GM21825 (cell line): ENCODE measurements around the gene MAGEB6B.
"Not testable (repeated sequence)": the region's sequence is repeated elsewhere in the genome, so short reads cannot be mapped to it uniquely, and the experiment has no call there.

Experiments
- ATAC-seq: cut with Tn5 transposase; IDR thresholded peaks from one replicate; pipeline ENCODE4 v1.9.1; 2021; ENCODE audit warnings: mild to moderate bottlenecking, moderate library complexity; ENCODE audit not compliant: unreplicated experiment

Gene MAGEB6B, protein sequence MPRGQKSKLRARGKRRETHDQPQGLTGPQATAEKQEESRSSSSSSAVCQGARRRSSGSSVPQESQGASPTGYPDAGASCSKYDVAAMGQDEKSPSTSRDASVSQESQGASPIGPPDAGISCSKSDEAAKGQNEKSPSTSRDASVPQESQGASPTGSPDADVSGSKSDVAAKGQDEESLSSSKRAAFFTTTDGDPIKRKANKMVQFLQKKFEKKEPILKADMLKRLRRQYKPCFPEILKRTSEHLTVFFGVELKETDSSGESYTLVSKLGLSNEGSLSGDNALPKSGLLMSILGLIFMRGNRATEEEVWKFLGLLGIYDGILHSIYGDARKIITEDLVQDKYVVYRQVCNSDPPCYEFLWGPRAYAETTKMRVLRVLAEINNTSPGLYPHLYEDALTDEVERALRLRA

DNA sequence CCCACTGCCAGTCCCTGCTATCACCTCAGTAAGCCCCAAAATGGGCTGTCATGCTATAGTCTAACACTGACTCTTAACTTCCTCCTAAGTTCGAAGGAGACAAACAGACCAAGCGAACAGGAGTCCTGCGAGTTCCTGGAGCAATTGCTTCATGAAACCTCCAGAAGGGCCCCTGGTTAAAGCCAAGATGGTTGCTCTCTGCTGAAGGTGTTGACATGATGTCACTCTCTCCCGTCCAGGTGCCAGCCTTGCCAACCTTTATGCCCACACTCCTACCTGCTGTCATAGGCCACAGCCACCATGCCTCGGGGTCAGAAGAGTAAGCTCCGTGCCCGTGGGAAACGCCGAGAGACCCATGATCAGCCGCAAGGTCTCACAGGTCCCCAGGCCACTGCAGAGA, at the start of gene MAGEB6B:
TSS of gene MAGEB6B (plus strand) at position 301 of the 400 bp plus-strand sequence. CDS start at position 301, 0 bp downstream.
- ATAC-seq: no peak

DNA sequence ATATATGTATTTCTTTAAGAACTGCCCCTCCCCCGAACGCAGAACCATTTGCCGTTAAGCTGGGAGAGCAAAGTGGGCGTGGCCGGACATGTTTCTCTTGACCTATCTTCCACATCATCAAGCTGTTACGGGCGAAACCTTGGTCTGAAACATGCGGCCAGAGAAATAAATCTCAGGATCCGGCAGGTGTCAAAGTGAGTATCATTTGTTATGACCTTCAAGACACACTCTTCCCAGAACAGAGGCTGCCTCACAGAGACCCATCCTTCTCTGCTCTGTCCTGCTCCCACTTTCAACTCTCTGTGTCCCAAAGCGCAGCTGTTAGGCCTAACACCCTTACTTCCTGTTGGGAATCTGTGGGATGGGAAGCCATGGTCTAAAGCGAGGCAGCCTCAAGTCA, 22.1 kb upstream of the MAGEB6B start, which contains the start of gene MAGEB18:
TSS of gene MAGEB18 (plus strand) at position 70 of the 400 bp plus-strand sequence. CDS start 643 bp downstream, outside the sequence.
- ATAC-seq: no peak

DNA sequence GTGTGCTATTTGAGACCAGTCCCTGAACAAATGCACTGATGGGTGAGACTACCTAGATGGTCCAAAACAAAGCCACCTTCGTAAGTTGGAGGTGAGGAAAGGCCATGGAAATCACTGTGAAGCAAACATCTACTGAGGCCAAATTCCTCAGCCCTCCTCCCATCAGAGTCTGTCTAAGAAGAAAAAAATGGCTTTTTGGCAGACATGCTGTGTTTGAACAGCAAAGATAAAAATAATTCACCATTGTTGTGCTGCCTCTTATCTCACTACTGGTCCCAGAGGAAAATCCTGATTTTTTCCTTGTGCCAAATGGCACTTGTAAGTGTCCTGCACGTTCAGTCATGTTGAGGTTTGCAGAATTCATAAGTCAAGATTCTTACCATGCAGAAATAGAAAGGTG, 14.4 kb upstream of the MAGEB6B start:
- ATAC-seq: no peak

DNA sequence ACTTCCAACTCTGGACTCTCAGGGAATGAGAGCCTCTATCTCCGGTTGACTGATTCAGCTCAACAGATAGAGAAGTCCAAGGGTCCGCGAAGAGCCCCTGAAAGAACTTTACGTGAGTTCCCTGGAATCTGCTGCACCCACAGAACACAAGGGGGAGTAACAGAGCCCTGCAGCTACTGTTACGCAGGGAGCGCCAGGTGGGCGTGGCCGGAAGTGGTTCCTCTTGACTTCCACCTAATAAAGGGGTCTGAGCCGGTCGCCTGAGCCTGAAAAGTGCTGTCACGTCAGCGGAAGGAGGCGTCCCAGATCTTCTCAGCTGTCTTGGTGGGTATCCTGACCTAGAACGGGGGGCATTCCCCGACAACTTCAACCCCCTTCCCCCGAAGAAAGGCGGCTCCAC, 31.8 kb downstream of the MAGEB6B start, which contains the start of gene MAGEB6:
TSS of gene MAGEB6 (plus strand) at position 237 of the 400 bp plus-strand sequence. CDS start 1,407 bp downstream, outside the sequence.
- no peak for ATAC-seq

DNA sequence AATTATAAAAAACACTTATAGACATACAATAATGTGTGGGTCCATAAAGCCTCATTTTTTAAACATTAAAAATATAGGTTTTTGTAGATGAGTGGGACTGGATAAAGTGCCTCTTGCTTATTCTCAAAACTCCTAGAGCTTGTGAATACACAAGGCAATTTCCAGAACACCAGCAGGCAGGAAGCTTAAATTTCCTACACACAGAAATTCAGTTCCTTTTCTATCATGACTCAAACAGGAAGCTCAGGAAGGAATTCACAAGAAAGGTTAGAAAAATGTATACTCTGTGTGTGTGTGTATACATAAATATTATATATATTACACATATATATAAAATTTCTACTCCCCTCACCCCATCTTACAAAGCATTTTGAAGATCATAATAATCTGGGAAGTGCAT, 43.2 kb downstream of the MAGEB6B start:
- no peak for ATAC-seq

DNA sequence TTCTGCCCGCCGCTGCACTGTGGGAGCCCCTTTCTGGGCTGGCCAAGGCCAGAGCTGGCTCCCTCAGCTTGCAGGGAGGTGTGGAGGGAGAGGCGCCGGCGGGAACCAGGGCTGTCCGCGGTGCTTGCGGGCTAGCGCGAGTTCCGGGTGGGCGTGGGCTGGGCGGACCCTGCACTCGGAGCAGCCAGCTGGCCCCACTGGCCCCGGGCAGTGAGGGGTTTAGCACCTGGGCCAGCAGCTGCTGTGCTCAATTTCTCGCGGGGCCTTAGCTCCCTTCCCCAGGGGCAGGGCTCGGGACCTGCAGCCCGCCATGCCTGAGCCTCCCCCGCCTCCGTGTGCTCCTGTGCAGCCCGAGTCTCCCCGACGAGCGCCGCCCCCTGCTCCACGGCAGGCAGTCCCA, 44.3 kb downstream of the MAGEB6B start:
- ATAC-seq: not testable (repeated sequence)

DNA sequence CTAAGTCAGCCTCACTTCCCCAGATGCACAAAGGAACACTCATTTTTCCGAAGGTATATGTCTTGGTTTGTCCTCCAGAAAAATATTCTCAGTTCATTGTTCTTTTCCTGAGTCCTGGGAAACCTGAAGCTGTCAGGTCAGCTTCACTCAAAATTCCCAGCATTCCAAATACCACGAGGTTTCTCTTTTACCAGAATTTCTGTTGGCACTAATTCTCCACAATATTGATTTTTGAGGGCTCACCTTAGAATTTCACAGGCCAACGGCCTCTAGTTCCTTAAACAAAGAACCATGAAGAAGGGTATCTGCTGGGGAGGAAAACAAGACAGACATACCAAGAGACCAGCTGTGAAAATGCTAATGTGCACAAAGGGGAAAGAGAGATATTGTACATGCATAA, 47.6 kb downstream of the MAGEB6B start:
- no peak for ATAC-seq
